Stomach (tissue), 4 donors: ENCODE measurements around the gene SYNJ1.

Source experiments
- EP300 ChIP-seq: sonication (generic); formaldehyde crosslinking; IDR thresholded peaks from one replicate; pipeline ENCODE4 v1.6.1; 2017; ENCODE audit warnings: antibody characterized with exemption
- POLR2A ChIP-seq, 4 donors: fragments of 450-650 bp; IDR thresholded peaks; one replicate each; pipeline ENCODE4 v1.6.1; 2016; ENCODE audit warnings: antibody characterized with exemption in 4 of 4, control low read depth in 2 of 4, mild to moderate bottlenecking in 1 of 4, moderate library complexity in 1 of 4
- POLR2AphosphoS5 ChIP-seq, 3 donors: sonication (generic); formaldehyde crosslinking; IDR thresholded peaks; one replicate each; pipeline ENCODE4 v1.6.1; 2016; ENCODE audit warnings: antibody characterized with exemption in 3 of 3
- TF ChIP-seq, protein P1 (sequence below), 7 experiments: fragments of 450-650 bp in 4 of 7; fragments of 200-600 bp in 3 of 7; sonication (generic) in 3 of 7; IDR thresholded peaks; one replicate each; pipeline ENCODE4 v1.5.1; 2016 to 2019; ENCODE audit warnings: antibody characterized with exemption in 7 of 7, control low read depth in 2 of 7, mild to moderate bottlenecking in 1 of 7

DNA sequence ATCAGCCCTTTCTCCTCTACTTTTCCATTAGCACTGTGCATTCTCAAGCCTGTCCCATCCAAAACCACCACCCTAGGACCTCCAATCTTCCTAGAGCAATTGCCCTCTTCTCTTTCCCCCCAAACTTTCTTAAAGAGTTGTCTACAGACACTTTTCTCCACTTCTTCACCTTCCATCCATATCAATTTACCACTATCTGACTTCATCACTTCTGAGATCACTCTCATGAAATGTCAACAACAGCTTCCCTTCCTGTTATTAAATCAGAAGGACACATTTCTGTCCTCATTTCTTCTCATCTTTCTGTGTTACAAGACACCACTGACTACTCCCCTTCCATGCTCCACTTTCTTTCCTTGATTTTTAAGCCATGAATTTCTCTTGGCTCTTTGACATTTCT lies 79.6 kb downstream of the SYNJ1 start:
- TF ChIP-seq, protein P1, sequence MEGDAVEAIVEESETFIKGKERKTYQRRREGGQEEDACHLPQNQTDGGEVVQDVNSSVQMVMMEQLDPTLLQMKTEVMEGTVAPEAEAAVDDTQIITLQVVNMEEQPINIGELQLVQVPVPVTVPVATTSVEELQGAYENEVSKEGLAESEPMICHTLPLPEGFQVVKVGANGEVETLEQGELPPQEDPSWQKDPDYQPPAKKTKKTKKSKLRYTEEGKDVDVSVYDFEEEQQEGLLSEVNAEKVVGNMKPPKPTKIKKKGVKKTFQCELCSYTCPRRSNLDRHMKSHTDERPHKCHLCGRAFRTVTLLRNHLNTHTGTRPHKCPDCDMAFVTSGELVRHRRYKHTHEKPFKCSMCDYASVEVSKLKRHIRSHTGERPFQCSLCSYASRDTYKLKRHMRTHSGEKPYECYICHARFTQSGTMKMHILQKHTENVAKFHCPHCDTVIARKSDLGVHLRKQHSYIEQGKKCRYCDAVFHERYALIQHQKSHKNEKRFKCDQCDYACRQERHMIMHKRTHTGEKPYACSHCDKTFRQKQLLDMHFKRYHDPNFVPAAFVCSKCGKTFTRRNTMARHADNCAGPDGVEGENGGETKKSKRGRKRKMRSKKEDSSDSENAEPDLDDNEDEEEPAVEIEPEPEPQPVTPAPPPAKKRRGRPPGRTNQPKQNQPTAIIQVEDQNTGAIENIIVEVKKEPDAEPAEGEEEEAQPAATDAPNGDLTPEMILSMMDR (IDR thresholded peaks at IDR 0.05) = no peak
- TF ChIP-seq POLR2A (IDR thresholded peaks at IDR 0.05) (no peak), EP300 (no peak), POLR2AphosphoS5 (IDR thresholded peaks at IDR 0.05) (no peak)
